IPS-18c (cell line): ENCODE measurements around the gene ENOX1.
"Not testable (repeated sequence)": the region's sequence is repeated elsewhere in the genome, so short reads cannot be mapped to it uniquely, and the experiment has no call there.

ENCODE experiments used
- H3K4me3 ChIP-seq: 2 replicates; pipeline ENCODE4 v1.7.0; 2013; ENCODE audit warnings: low read depth, mild to moderate bottlenecking, low read length, moderate library complexity; ENCODE audit not compliant: insufficient read depth
- H3K9me3 ChIP-seq: one replicate; pipeline ENCODE4 v1.6.1; 2013; ENCODE audit warnings: mild to moderate bottlenecking, low read length, moderate library complexity; ENCODE audit not compliant: control insufficient read depth, insufficient read depth

ENOX1 gene

DNA sequence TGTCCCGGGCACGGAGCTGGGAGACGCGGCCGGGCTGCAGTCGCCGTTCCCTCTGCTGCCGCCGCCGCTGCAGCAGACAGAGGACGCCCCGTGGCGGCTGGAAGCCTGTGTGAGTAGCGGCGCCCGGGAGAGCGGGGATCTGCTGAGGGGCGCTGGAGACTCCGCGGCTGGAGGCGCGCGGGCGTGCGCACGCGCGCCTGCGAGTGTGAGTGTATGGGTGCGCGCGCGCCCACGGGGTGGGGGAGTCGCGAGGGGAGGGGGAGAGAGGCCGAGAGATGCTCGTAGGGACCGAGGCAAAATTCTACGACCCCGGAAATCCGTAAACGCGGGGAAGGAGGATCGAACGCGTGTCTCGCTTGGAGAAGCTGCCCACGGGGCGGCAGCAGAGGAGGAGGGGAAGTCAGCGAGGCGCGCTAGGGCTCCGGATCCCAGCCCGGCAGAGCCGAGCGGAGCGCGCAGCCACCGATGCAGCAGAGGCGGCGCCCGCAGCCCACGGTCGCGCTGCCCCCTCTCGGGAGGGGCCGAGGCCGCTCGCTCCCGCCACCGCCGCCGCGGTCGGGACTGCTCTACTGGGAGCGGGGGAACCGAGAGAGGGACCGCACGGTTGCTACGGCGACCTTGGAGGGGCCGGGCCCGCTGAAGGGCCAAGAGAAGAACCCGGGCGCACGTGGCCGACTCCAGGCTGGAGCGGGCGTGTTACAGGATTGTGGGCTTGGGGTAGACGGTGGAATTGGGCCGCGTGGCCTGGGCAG is at the start of gene ENOX1:
ENOX1 (minus strand) TSS at position 207 of the 752 bp plus-strand sequence.
- peak within 1 kb of the TSS; percentile 71 for H3K4me3 ChIP-seq
- H3K9me3 ChIP-seq: no peaks in the 10 kb centered on the region

DNA sequence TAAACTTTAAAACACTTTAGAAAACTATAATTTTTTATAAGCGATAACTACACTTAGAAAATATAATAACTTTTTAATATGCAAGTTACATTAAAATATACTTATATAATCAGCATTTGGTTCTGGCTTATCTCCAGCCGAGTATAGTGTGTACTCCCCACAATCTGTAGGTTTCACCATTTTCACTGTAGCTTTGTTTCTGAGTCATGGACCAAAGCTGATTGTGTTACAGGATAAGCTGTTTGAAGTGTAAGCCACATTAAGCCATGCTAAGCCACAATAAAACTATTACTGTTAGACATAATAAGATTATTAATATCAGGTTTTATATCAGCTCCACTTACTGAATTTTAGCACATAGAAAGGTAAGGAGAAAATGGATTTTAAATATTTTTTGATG is 48.9 kb upstream of the ENOX1 start:
- no peaks in the 10 kb centered on the region for H3K9me3 ChIP-seq
- H3K4me3 ChIP-seq: no peak overlapping the region

DNA sequence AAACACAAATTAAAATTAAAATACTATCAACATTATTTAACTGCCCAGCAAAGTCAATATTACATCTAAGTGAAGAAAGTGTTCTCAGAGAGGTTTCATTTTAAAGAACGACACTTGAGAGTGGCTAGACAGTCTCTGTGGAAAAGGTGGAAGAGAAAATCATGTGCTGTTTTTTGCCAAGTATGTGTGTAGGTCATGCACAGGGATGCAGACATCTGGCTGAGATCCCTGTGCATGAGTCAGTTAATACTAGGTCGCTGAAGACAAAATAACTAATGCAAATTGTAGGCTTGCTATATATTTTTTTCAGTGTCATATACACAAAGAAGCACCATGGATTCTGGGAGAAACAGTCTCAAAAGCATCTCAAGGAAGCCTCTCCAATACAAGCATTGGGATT is 44.3 kb upstream of the ENOX1 start:
- Histone ChIP-seq H3K9me3 (no peaks in the 10 kb centered on the region), H3K4me3 (no peak overlapping the region)

DNA sequence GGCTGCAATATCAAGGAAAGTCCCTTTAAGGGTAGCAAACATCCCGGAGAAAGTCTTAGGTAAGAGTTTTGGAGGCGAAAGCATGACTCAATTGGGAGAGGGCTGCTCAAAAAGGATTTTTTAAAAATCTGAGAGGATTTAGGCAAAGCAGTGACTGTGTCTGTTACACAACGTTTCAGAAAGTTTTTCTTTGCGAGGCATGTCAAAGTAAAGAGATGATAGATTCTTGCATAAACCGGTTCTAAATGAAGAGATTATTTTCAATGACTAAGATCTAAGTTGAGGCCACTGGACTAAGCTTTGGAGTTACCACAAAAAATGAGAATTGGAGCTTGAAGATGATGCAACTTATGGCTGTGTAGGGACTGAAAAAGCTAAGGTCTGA is 43.7 kb upstream of the ENOX1 start:
- Histone ChIP-seq H3K9me3 (no peaks in the 10 kb centered on the region), H3K4me3 (no peak overlapping the region)

DNA sequence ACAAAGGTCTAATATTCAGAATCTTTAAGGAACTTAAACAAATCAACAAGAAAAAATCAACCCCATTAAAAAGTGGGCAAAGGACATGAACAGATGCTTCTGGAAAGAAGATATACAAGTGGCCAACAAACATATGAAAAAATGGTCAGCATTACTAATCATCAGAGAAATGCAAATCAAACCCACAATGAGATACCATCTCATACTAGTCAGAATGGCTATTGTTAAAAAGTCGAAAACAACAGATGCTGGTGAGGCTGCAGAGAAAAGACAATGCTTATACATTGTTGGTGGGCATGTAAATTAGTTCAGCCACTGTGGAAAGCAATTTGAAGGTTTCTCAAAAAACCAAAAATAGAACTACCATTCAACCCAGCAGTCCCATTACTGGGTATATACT is 37.9 kb upstream of the ENOX1 start:
- H3K9me3 ChIP-seq, H3K4me3 ChIP-seq: not testable (repeated sequence)

DNA sequence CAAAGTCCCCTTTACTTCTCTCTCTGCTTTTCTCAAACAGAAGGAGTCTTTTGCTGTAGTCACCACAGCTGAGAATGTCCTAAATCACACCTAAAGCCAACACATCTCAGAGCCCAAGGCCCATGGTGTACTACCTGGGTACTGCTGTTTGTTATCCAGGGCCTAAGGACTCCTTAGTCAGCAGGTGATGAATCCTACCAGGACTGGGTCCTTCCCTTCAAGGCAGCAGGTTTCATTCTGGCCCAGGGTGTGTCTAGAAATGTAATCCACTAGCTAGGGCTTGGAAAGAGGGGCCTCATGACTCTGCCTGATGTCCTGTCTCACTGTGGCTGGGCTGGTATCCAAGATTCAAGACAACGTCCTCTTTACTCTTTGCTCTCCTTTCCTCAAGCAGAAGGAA is 36.2 kb upstream of the ENOX1 start:
- no peaks in the 10 kb centered on the region for H3K9me3 ChIP-seq
- H3K4me3 ChIP-seq: no peak overlapping the region

DNA sequence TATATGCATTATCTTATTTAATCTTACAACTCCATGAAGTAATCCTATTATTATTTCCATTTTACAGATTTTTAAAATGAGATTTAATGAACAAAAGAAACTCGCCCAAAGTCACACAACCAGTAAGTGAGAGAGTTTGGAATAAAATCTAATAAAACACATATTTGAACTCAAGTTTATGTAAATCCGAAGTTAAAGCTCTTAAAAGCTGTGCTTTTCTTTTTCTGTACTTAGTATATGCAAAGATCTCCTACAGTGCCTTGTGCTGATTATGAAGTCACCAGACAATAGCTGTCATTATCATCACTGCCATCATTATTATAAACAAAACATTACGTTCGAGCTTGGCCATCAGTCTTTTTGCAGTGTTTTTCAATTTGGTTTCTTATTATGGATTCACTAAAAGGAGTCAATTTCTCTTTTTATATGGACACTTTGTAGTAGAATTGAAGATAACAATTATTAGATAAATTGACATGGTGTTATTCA is 29.7 kb upstream of the ENOX1 start:
- Histone ChIP-seq H3K4me3 (no peak overlapping the region), H3K9me3 (no peaks in the 10 kb centered on the region)

DNA sequence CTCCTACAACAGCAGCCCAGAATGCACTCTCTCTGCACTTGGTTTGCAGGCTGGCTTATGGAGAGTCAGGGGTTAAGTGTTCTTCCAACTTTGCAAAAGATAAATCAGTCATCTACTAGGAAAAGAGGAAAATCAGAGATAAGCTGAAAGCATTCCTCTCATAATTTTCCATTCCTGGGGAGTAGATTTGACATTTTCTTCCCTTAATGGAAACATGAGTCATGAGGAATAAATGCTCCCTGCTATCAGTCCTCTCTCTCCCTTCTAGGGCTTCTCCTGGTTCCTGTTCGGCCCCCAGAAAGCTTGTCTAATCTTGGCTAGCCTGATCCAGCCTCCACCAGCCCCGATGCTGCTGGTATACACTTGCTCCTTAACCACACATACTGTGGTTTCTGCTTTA is 28.4 kb upstream of the ENOX1 start:
- Histone ChIP-seq H3K9me3 (no peaks in the 10 kb centered on the region), H3K4me3 (no peak overlapping the region)

DNA sequence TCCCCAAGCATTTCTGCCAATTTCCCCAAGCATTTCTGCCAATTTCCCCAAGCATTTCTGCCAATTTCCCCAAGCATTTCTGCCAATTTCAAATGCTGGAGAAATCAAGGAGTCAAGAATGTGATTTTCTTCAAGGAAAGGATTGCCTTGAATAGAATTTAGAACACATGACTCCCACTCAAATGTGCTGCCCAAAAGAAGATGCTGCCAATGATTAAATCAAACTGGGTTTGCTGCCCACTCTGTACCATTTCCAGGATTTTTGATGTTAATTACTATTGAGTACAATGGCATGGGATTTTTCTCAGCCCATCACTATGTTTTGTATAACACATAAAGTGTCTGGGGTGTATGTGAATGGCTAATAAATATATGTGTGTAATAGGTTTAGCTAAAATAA is 21.9 kb upstream of the ENOX1 start:
- H3K4me3 ChIP-seq: no peak overlapping the region
- H3K9me3 ChIP-seq: no peaks in the 10 kb centered on the region

DNA sequence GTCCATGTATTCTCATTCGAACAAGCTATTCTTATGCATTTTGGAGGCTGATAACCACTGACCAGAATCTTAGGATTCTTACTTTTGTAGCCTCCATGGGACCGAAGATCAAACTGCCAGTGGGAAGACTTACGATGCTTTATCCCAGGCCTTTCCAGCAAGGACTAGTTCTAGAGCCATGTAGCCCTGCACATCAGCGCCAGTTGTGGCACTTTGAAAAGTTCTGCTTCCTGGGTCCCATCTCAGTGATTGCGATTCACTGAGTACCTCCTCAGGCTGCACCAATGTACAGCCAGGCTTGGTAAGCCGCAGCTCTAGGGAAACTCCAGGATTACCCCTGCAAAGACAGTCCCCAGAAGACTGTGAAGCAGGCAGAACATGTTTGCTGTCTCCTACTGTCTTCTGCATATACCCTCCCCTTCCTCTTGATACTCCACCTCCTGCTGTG is 18.9 kb upstream of the ENOX1 start:
- Histone ChIP-seq H3K4me3 (no peak overlapping the region), H3K9me3 (no peaks in the 10 kb centered on the region)

DNA sequence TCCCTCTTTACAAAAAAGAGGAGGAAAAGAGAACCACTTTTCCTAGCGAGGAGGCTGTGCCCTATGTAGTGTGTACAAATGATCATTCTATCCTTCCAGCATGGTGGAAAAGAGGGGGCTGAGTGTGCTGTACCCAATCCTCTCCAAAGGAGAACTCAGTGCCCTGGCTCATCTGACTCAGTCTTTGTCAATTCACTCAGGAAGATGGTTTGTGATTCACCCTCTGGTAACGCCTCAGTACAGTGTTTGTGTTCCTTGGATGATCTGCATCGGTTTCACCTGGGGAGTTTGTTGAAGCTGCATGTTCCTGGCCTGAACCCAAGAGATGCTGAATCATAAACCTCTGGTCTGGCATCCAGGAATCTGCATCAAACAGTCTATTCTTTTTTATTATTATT is 18.3 kb upstream of the ENOX1 start:
- Histone ChIP-seq H3K4me3 (no peak overlapping the region), H3K9me3 (no peaks in the 10 kb centered on the region)

DNA sequence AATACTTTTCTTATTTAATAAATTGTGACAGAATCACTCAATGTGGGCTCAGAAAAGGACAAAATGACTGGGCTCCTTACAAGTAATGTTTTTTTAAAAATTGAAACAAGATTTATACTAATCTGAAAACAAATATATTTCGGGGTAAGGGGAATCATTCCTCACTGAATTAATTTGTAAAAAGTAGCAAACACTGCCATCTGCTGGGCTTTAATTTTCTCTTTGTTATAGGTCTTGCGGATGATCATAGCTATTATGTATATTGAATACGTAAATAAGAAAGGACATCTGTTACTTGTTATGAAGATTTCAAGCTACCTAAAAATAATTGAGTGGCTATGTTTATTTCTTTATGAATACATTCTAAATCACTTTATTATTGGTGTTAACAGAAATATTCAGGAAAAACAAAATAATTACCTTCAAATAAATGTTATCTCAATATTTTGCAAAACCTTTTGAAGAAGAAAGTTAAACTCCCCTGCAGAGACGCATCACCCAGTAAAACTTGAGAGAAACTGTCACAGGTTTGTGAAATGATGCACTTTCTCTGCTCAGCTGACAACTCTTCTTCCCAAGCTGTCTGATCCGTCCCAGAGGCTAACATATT is 17.8 kb upstream of the ENOX1 start:
- H3K4me3 ChIP-seq: no peak overlapping the region

DNA sequence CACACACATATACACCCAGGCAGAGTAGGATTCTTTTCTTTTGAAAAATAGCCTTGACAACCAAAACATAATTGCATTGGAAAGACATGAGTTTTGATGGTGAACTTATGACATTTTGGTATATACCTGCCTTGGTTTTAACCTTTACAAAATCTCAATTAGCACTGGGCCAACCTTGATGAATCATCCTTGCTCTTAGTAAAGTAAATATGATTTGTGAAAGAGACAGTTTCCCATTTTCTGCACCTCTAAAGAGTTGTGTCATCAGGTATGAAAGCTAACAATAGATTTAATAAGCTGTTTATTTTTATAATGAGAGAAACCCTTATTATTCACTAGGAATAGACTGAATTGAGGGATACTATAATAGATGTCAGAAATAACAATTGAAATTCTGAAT is 15.7 kb upstream of the ENOX1 start:
- H3K9me3 ChIP-seq: no peaks in the 10 kb centered on the region
- no peak overlapping the region for H3K4me3 ChIP-seq

More for the DNA sequence above, 17.8 kb upstream of the ENOX1 start:
- H3K9me3 ChIP-seq: no peaks in the 10 kb centered on the region

DNA sequence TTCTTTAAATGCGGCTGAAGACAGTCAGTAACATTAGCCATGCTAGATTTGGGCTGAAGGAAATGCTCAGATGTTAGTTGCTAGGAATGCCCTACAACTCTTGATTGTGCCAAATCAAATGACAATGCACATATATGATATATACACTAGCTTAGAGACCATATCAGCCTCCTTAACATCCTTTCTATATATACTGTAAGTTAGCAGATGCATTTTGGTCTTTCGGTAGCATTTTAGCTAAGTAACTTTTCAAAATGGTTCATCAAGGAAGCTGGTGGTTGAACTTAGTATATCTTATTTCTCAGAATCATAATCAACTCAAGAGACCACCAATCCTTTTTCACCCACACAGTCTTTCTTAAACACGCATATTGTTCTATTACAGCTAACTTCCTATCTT is 14.1 kb upstream of the ENOX1 start:
- H3K9me3 ChIP-seq: no peaks in the 10 kb centered on the region
- no peak overlapping the region for H3K4me3 ChIP-seq

DNA sequence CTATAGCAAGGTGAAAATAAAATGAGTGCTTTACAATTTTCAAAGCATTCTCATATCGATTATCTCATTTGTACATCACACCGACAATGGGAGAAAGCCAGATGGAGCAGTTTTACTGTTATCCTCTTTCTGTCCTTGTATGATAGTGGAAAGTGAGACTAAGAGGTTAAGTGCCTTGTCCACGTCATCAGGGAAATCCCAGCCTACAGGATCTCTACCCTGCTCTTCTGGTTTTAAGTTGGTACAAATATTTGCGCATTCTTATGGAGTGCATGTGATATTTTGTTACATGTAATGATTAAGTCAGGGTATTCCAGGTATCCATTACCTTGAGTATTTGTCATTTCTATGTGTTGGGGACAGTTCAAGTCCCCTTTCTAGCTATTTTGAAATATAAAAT is 12.4 kb upstream of the ENOX1 start:
- no peaks in the 10 kb centered on the region for H3K9me3 ChIP-seq
- no peak overlapping the region for H3K4me3 ChIP-seq

DNA sequence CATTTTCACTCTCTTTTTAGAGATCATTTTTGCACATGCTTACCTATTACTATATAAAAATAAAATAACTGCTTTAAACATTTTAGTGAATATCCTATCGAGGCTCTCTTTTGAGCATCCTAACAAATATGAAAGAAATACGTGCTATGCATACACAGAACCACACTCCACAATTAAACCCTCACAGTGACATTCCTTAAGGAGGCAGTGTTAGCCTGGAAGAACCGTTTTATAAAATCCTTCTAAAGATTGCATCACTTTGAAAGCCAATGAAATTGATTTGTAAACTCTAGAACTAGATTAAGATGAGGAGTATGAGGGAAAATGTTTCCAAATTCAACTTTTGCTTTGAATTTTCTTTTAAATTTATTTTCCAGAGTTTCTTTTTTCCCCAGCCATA is 11.1 kb upstream of the ENOX1 start:
- H3K4me3 ChIP-seq: no peak overlapping the region
- no peaks in the 10 kb centered on the region for H3K9me3 ChIP-seq

DNA sequence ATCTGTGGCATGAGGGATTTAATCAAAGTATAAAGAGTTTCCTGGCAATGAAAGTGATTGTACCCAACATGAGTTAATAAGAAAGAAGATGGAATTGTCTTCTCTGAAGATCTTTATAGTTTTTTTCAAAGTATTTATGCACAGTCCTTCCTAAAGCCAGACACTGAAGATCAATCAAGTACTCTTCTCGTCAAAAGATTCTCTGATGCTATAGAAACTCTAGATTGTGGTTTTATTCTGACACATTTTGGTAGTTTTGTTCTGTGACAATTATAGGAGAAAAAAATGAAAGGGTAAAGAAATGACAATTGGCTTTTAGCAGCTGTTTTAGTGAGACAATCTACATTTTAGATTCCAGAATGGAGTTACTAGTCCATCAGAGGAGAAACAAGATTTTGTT is 10.4 kb upstream of the ENOX1 start:
- no peaks in the 10 kb centered on the region for H3K9me3 ChIP-seq
- H3K4me3 ChIP-seq: no peak overlapping the region

DNA sequence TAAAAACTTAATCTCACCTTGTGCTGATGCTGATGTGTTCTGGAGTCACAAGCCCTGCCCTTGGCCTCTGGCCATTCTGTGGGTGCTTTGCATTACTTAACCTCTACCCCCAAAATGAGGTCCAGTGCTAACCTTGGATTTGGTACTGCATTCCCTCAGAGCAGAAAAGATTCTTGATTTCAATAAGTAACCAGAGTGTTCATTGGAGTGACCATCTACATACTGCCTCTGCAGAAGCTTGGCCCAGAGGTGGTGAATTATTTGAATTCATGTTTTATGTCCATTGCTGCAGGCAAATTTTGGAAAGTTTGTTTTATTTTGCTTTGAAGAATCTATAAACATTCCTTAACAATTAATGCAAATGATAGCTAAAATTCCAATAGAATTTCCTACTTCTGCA is 7.6 kb upstream of the ENOX1 start:
- no peaks in the 10 kb centered on the region for H3K9me3 ChIP-seq
- no peak overlapping the region for H3K4me3 ChIP-seq
